Tibial nerve (tissue), 4 donors: ENCODE results near the gene SH3GL1. TPM values are rescaled to one million over a fixed set of nuclear protein-coding genes. Genes with fewer than 3 reads are reported as not detected.
A peak's percentile ranks its signal among the peaks of the same experiment; 100 is the strongest.

ENCODE experiments used
- DNase-seq, 2 donors: peaks; one replicate each; pipeline ENCODE4 v3.0.0-alpha.2; 2019; ENCODE audit warnings: low spot score in 2 of 2
- H3K27ac ChIP-seq, 4 donors: fragments of 200-600 bp; sonication (generic) in 3 of 4; one replicate each; pipeline ENCODE4 v1.5.1; 2017 to 2019; ENCODE audit warnings: mild to moderate bottlenecking in 1 of 4
- H3K27me3 ChIP-seq, 2 donors: fragments of 200-600 bp; sonication (generic) in 1 of 2; one replicate each; pipeline versions ENCODE4 v1.5.1 to v1.6.0; 2017 to 2019
- H3K36me3 ChIP-seq, 3 donors: fragments of 200-600 bp; sonication (generic); one replicate each; pipeline ENCODE4 v1.5.1; 2018 to 2019
- H3K4me1 ChIP-seq, 4 donors: fragments of 200-600 bp; sonication (generic) in 3 of 4; one replicate each; pipeline ENCODE4 v1.5.1; 2017 to 2019
- H3K4me3 ChIP-seq, 4 donors: fragments of 200-600 bp; sonication (generic) in 3 of 4; one replicate each; pipeline ENCODE4 v1.5.1; 2017 to 2019; ENCODE audit warnings: mild to moderate bottlenecking in 1 of 4, moderate library complexity in 1 of 4
- H3K9me3 ChIP-seq, 4 donors: fragments of 200-600 bp; sonication (generic) in 3 of 4; one replicate each; pipeline ENCODE4 v1.5.1; 2017 to 2019
- EP300 ChIP-seq, 2 donors: sonication (generic); formaldehyde crosslinking; IDR thresholded peaks; one replicate each; pipeline ENCODE4 v1.6.1; 2017; ENCODE audit warnings: antibody characterized with exemption in 2 of 2, mild to moderate bottlenecking in 1 of 2
- POLR2A ChIP-seq, 2 donors: fragments of 450-650 bp; IDR thresholded peaks; one replicate each; pipeline ENCODE4 v1.6.1; 2017; ENCODE audit warnings: antibody characterized with exemption in 2 of 2, mild to moderate bottlenecking in 2 of 2, moderate library complexity in 2 of 2
- WGBS, 2 donors: methylation state at CpG; one replicate each; pipeline ENCODE4 v1.1.5; 2018; 5-methylcytosine and 5-hydroxymethylcytosine counted together
- total RNA-seq, 4 donors: library from RNA; depleted of rRNA; stranded (reverse); fragments of >200 nt; gene quantifications; one replicate each; pipeline ENCODE4 v1.1.0, GENCODE V29; 2016
- TF ChIP-seq, protein P1 (sequence below), 5 experiments: fragments of 200-600 bp in 3 of 5; fragments of 450-650 bp in 2 of 5; sonication (generic) in 3 of 5; IDR thresholded peaks; one replicate each; pipeline ENCODE4 v1.5.1; 2016 to 2019; ENCODE audit warnings: antibody characterized with exemption in 5 of 5, mild to moderate bottlenecking in 3 of 5, moderate library complexity in 2 of 5

The SH3GL1 gene, protein sequence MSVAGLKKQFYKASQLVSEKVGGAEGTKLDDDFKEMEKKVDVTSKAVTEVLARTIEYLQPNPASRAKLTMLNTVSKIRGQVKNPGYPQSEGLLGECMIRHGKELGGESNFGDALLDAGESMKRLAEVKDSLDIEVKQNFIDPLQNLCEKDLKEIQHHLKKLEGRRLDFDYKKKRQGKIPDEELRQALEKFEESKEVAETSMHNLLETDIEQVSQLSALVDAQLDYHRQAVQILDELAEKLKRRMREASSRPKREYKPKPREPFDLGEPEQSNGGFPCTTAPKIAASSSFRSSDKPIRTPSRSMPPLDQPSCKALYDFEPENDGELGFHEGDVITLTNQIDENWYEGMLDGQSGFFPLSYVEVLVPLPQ
- total RNA-seq: 10 to 100 TPM; 35.0 to 64.8 (median 52.9) TPM

DNA sequence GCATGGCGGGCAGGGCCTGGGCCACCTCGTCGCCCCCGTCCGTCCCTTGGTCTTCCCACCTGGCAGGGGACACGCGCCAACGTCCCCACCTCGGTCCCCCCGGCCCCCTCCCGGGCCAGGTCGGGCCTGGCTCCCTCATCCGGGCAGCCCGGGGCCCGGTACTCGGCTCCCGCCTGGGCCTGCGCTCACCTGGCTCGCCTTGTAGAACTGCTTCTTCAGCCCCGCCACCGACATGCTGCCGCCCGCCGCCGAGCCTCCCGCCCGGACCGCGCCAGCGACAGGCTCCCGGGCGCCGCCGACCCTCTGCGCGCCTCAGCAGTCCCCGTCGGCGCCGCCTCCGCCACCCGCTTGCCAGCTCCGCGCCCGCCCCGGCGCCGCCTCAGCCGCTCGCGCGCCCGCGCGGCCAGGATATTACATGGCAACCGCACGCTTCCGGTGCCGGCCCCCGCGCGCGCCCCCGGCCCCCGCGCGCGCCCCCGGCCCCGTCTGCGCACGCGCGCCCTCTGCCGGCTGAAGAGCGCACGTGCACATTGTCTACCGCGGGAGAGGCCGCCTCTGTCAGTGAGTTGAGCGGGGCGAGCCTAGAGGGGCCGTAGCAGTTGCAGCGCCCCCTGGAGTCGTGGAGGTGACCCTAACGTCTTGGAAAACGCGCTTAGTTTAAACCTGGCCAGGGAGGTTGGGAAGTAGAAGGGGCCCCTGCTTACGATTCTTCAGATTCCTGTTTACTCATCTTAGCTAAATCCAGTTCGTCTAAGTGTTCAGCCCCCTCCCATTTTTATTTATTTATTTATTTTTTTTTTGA is at the start of gene SH3GL1:
SH3GL1 (minus strand) TSS at position 413 of the 802 bp plus-strand sequence; CDS start at position 234, 179 bp downstream.
- H3K4me1 ChIP-seq: peaks cover 0 to 58% (median 38%) of the 10 kb centered on the region in 4 donors

DNA sequence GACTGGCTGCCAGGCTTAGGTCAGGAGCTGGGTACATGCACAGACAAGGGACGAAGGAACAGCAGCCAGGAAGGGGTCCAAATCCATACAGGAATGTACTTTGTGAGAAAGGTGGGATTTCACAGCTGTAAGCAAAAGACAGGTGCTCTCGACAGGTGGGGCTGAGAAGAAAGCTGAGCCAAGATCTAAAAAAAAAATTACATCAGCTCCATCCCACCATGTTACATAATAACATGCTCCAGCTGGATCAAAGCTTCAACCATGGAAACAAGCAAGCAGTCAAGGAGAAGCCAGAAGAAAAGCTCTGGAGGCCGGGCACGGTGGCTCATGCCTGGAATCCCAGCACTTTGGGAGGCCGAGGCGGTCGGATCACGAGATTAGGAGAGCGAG is 49.3 kb upstream of the SH3GL1 start:
- no peak for DNase-seq
- Histone ChIP-seq H3K27me3 (no peaks in the 10 kb centered on the region), H3K9me3 (no peaks in the 10 kb centered on the region), H3K4me1 (peaks cover 0 to 7% (median 2%) of the 10 kb centered on the region in 4 donors), H3K4me3 (no peak overlapping the region), H3K27ac (no peak overlapping the region), H3K36me3 (peaks cover 5 to 100% (median 24%) of the 10 kb centered on the region in 3 donors)
- TF ChIP-seq EP300 (IDR thresholded peaks at IDR 0.05) (no peak), POLR2A (IDR thresholded peaks at IDR 0.05) (no peak)
- TF ChIP-seq, protein P1, sequence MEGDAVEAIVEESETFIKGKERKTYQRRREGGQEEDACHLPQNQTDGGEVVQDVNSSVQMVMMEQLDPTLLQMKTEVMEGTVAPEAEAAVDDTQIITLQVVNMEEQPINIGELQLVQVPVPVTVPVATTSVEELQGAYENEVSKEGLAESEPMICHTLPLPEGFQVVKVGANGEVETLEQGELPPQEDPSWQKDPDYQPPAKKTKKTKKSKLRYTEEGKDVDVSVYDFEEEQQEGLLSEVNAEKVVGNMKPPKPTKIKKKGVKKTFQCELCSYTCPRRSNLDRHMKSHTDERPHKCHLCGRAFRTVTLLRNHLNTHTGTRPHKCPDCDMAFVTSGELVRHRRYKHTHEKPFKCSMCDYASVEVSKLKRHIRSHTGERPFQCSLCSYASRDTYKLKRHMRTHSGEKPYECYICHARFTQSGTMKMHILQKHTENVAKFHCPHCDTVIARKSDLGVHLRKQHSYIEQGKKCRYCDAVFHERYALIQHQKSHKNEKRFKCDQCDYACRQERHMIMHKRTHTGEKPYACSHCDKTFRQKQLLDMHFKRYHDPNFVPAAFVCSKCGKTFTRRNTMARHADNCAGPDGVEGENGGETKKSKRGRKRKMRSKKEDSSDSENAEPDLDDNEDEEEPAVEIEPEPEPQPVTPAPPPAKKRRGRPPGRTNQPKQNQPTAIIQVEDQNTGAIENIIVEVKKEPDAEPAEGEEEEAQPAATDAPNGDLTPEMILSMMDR (IDR thresholded peaks at IDR 0.05): no peak
- WGBS, 2 donors: 89 to 94% methylated on average over 9 of the region's 9 CpGs

More for the DNA sequence above, at the start of gene SH3GL1:
- TF ChIP-seq POLR2A (IDR thresholded peaks at IDR 0.05): peak; percentile 65 to 91
- peak; percentile 33 to 78 for TF ChIP-seq EP300 (IDR thresholded peaks at IDR 0.05)
- TF ChIP-seq, protein P1 (IDR thresholded peaks at IDR 0.05): peak; percentile 94 to 99 (median 99)
- peak within 1 kb of the TSS; percentile 90 to 99 (median 96) for H3K4me3 ChIP-seq
- WGBS, 2 donors: 0 to 1% methylated on average over 32 to 60 of the region's 90 CpGs
- H3K27ac ChIP-seq: peak within 1 kb of the TSS; percentile 95 to 99 (median 96)
- H3K9me3 ChIP-seq: no peaks in the 10 kb centered on the region
- no peaks in the 10 kb centered on the region for H3K27me3 ChIP-seq
- H3K36me3 ChIP-seq: peaks cover 0 to 24% (median 0%) of the 10 kb centered on the region in 3 donors
- DNase-seq: peak; percentile 84 to 90

DNA sequence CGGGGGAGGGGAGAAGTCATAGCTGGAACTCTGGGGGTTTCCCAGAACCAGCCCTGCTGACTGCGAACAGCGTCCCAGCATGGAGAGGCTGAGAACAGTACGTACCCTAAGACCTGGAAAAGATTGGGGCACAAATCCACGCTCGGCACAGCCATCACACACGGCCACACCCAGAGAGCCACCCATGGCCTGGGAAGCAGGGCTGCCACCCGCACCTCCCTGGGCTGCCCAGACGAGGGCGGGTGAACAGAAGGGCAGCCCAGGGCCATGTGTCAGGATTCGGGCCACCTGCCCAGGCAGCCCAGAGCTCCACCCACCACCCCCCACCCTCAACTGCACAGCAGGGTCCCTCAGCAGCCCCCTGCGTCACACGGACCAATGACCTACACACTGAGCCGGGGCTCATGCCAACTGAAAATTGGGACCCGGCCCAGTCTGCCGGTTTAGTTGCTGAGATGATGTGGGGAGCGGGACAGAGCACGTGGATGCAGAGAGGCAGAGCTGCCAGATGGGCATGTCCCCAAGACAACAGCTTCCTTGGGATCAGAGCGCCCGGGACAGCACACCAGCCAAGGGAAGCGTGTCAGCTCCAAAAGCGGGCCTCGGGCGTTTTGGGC is 48.8 kb upstream of the SH3GL1 start:
- H3K36me3 ChIP-seq: peaks cover 5 to 100% (median 24%) of the 10 kb centered on the region in 3 donors
- peaks cover 0 to 2% (median 0%) of the 10 kb centered on the region in 4 donors for H3K4me1 ChIP-seq
- no peaks in the 10 kb centered on the region for H3K27me3 ChIP-seq
- no peak overlapping the region for H3K4me3 ChIP-seq
- no peaks in the 10 kb centered on the region for H3K9me3 ChIP-seq
- no peak for DNase-seq
- WGBS, 2 donors: 80% methylated on average over 14 to 24 of the region's 24 CpGs
- TF ChIP-seq EP300 (IDR thresholded peaks at IDR 0.05): no peak
- TF ChIP-seq POLR2A (IDR thresholded peaks at IDR 0.05): no peak
- TF ChIP-seq, protein P1 (IDR thresholded peaks at IDR 0.05): no peak
- H3K27ac ChIP-seq: no peak overlapping the region

DNA sequence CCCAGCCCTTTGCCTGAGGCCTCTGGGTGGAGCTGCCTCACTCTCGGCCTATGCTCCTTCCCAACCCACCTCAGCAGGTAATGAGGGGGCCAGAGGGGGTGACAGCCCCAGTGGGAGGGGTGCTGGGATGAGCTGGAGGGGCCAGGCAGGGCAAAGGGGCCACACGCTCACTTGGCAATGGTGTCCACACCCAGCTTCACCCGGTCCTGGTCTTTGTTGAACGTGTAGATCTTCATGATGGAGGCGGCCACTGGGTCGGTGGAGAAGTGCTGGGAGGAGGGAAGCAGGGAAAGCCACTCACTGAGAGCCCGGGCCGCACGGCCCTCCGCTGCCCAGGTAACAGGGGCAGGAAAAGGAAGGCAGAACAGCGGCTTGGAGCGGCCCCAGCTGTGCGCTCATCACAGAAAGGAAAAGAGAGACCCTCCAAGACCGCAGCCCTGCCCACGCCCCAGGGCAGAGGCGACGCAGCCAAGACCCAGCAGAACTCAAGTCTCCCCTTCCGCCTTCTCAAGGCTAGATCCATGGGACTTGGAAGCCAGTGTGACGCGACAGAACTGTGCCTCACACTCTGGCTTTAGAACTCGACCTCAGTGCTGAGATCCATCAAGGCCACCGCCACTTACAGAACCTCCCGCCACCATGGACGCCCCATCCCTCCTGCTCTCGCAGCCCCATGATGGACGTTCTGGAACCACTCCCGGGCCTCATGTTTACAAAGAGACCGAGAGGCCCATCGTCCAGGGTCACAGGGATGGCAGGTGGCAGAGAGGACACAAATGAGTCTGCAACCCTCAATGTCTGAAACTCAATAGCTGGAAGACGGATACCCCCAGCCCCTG is 48.0 kb upstream of the SH3GL1 start:
- H3K27me3 ChIP-seq: no peaks in the 10 kb centered on the region
- H3K4me3 ChIP-seq: no peak overlapping the region
- no peak for TF ChIP-seq EP300 (IDR thresholded peaks at IDR 0.05)
- no peak for TF ChIP-seq POLR2A (IDR thresholded peaks at IDR 0.05)
- TF ChIP-seq, protein P1 (IDR thresholded peaks at IDR 0.05): no peak
- no peak overlapping the region for H3K27ac ChIP-seq
- DNase-seq: no peak
- 82 to 86% methylated on average over 23 of the region's 30 CpGs for WGBS, 2 donors
- no peaks in the 10 kb centered on the region for H3K9me3 ChIP-seq
- peaks cover 5 to 100% (median 23%) of the 10 kb centered on the region in 3 donors for H3K36me3 ChIP-seq
- no peaks in the 10 kb centered on the region for H3K4me1 ChIP-seq
